Cardiac muscle cell (in vitro differentiated cells and primary cell): ENCODE results near the gene NFATC1. TPM values are rescaled to one million over a fixed set of nuclear protein-coding genes. Genes with fewer than 3 reads are reported as not detected.

ENCODE experiments used
- DNase-seq, 2 donors: peaks; one replicate each; pipeline versions ENCODE4 v3.0.0 to v3.0.0-alpha.2; 2010 to 2017; ENCODE audit warnings: low read depth in 1 of 2, low spot score in 1 of 2
- H3K27ac ChIP-seq: fragments of 200-600 bp; sonication (generic); 2 replicates; pipeline ENCODE4 v1.5.1; 2016
- H3K27me3 ChIP-seq: fragments of 200-600 bp; sonication (generic); 2 replicates; pipeline ENCODE4 v1.6.0; 2016; ENCODE audit warnings: control low read depth
- H3K36me3 ChIP-seq: fragments of 200-600 bp; sonication (generic); 2 replicates; pipeline ENCODE4 v1.5.1; 2016; ENCODE audit warnings: control low read depth
- H3K4me1 ChIP-seq: fragments of 200-600 bp; sonication (generic); 2 replicates; pipeline ENCODE4 v1.8.1; 2017; ENCODE audit warnings: low read depth, mild to moderate bottlenecking, mixed run types
- H3K4me3 ChIP-seq: fragments of 200-600 bp; sonication (generic); 2 replicates; pipeline ENCODE4 v1.5.1; 2016; ENCODE audit warnings: mild to moderate bottlenecking
- H3K9me3 ChIP-seq: fragments of 200-600 bp; sonication (generic); 2 replicates; pipeline ENCODE4 v1.5.1; 2017; ENCODE audit warnings: low read depth, mild to moderate bottlenecking, control low read depth
- polyA plus RNA-seq: library from polyadenylated mRNA; unstranded; fragments of >200 nt; fragmentation: Nextera tagmentation; extraction: Ambion mirVana; gene quantifications from 2 replicates; pipeline ENCODE4 v1.2.1, GENCODE V29; 2016
- total RNA-seq: library from RNA; depleted of rRNA; stranded (reverse); fragments of >200 nt; gene quantifications from 2 replicates; pipeline ENCODE4 v1.2.3, GENCODE V29; 2016
- TF ChIP-seq, protein P1 (sequence below): IDR thresholded peaks from 2 replicates; pipeline ENCODE4 v1.5.1; 2012; ENCODE audit warnings: low read depth, mild to moderate bottlenecking, low read length

The NFATC1 gene
- total and polyA plus RNA-seq, 2 experiments from 2014 or later = 10.8 to 11.7 TPM

DNA sequence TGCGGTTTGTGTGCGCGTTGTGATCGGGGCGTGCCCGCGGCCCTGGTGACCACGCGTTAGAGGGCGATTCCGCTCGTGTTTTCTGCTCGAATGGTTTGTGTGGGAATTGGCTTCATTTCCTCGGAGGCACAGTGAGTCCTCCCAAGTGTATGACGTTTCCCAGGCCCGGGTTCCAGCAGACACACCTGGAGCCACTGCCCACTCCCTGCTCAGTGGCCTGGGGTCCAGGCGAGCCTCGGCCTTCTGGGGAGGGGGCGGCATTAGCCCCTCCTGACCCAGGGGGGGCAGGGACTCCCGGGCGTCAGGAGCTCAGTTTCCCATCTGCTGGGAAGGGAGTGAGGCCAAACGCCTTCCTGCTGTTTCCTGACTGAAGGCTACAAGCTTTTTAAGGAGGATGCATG lies 92.1 kb downstream of the NFATC1 start:
- Histone ChIP-seq H3K27me3 (no peaks in the 10 kb centered on the region), H3K27ac (no peak overlapping the region), H3K9me3 (no peaks in the 10 kb centered on the region), H3K4me3 (no peak overlapping the region), H3K4me1 (no peaks in the 10 kb centered on the region), H3K36me3 (no peaks in the 10 kb centered on the region)
- TF ChIP-seq, protein P1, sequence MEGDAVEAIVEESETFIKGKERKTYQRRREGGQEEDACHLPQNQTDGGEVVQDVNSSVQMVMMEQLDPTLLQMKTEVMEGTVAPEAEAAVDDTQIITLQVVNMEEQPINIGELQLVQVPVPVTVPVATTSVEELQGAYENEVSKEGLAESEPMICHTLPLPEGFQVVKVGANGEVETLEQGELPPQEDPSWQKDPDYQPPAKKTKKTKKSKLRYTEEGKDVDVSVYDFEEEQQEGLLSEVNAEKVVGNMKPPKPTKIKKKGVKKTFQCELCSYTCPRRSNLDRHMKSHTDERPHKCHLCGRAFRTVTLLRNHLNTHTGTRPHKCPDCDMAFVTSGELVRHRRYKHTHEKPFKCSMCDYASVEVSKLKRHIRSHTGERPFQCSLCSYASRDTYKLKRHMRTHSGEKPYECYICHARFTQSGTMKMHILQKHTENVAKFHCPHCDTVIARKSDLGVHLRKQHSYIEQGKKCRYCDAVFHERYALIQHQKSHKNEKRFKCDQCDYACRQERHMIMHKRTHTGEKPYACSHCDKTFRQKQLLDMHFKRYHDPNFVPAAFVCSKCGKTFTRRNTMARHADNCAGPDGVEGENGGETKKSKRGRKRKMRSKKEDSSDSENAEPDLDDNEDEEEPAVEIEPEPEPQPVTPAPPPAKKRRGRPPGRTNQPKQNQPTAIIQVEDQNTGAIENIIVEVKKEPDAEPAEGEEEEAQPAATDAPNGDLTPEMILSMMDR = no peak
- no peak for DNase-seq

DNA sequence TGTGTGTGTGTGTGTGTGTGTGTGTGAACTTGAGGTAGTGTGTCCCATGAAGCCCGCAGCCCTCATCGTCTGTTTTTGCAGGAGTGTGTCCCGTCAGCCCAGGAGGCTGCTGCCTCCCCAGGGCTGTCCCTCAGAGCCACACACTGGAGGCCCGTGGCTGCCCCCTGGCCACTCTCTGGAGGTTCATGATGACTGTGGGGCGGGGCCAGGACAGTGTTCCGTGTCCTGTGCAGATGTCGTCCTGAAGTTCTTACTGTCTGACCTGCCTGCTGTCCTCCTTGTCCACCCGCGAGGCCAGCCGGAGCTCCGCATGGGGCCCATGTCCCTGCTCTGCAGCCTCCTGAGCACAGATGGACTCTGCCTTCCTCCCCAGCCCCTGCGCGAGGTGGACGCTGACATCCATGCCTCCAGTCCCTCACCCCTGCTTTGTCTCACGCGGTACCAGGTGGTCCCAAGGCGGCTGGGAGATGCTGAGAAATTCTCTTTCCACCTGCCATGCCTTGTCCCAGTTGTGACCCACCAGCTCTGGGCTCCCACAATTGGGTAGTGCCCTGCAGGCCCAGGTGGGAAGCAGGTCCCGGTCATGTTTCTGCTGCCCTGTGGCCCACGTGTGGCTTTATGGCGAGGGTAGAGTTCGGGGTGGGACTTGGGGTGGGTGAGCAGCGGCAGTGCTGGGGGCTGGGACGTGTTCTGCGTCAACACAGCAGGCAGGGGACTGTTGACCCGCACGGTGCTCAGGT lies 92.8 kb downstream of the NFATC1 start:
- no peak overlapping the region for H3K27ac ChIP-seq
- H3K36me3 ChIP-seq = no peaks in the 10 kb centered on the region
- DNase-seq = no peak
- no peak overlapping the region for H3K4me3 ChIP-seq
- H3K4me1 ChIP-seq = no peaks in the 10 kb centered on the region
- TF ChIP-seq, protein P1 = no peak
- H3K27me3 ChIP-seq = no peaks in the 10 kb centered on the region
- no peaks in the 10 kb centered on the region for H3K9me3 ChIP-seq

DNA sequence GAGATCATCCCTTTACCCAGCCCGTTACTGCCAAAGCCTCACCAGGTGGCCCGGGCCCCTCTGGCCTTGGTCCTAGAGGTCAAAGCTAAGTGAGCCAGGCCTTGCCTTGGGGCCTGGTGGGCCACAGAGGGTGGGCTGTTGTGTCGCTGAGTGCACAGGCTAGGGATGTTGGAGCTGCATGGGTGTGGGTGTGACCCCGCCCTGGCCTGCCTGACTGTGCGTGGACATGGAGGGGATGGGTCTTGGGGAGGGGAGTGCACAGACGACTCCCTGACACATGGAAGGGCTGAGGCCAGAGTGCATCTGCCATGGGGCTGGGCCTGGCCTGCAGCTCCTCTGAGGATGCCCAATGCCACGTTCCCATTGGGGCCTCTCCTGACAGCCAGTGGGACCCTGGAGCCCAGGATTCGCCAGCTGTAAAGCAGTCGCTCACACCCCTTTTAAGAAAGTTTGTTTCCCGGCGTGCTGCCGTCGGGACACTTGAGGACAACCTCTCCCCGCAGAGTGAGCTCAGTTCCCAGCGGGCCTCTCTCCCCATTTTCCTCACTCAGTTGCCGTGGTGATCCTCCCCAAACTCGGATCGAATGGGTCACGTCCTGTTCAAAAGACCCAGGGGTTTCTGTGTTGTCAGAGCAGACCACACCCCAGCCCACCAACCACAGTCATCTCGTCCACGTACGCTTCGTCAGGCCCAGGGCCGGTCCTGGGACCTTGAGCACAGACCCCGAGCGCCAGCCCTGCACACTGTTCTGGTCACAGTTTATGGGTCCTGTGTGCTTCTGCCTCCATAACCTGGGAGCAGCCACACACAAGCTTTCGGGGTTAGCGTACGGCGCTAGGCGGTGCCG lies 93.5 kb downstream of the NFATC1 start:
- Histone ChIP-seq H3K27me3 (no peaks in the 10 kb centered on the region), H3K4me3 (no peak overlapping the region), H3K4me1 (no peaks in the 10 kb centered on the region), H3K27ac (no peak overlapping the region), H3K36me3 (no peaks in the 10 kb centered on the region), H3K9me3 (no peaks in the 10 kb centered on the region)
- no peak for DNase-seq
- TF ChIP-seq, protein P1 = no peak

DNA sequence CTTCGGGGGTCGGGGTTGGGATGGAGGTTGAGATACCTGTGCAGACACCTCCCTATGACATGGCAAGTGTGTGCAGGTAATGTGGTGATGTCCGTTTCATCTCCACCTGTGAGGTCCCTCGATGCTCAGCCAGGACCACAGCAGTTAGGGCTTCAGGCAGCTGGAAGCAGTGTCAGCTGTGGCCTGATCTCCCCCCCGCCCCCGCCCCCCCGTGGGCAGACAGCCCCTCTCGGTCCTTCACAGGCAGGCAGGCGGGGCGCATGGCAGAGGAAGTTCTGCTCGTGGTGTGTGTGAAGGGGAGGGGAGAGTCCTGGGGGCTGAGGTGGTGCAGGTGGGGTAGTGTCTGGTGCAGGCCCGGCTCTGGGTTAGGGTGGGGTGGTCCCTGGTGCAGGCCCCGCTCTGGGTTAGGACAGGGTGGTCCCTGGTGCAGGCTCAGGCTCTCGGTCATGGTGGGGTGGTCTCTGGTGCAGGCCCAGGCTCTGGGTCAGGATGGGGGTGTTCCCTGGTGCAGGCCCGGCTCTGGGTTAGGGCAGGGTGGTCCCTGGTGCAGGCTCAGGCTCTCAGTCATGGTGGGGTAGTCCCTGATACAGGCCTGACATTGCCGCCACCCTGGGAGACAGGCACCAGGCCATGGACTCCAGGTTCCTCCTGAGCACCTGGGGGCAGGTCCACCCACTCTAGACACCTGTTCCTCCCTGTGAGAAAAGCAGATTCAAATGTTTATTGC lies 94.3 kb downstream of the NFATC1 start:
- H3K4me1 ChIP-seq = peaks cover 1% of the 10 kb centered on the region
- DNase-seq = no peak
- no peak overlapping the region for H3K4me3 ChIP-seq
- H3K27ac ChIP-seq = no peak overlapping the region
- TF ChIP-seq, protein P1 = no peak
- H3K36me3 ChIP-seq = no peaks in the 10 kb centered on the region
- no peaks in the 10 kb centered on the region for H3K27me3 ChIP-seq
- H3K9me3 ChIP-seq = no peaks in the 10 kb centered on the region

DNA sequence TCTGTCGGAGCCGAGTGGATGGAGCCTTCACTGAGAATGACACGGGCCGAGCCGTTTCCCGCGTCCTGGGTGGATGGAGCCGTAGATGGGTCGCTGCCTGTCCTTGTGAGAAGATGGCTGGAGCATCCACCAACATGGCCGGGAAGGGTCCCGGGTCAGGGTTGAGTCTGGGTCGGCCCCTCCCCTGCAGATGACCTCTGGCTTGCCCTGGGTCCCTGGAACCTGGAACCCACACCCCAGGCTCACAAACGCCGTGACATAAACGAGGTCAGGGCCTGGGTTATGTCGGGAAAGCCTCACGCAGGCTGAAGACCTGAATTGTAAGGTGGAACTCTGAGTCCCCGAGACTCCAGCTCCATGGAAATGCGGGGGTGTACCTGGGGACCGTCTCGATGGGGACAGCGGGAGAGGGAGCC lies 94.9 kb downstream of the NFATC1 start:
- H3K27ac ChIP-seq = no peak overlapping the region
- H3K9me3 ChIP-seq = no peaks in the 10 kb centered on the region
- H3K4me1 ChIP-seq = peaks cover 7% of the 10 kb centered on the region
- no peaks in the 10 kb centered on the region for H3K27me3 ChIP-seq
- no peak for DNase-seq
- TF ChIP-seq, protein P1 = no peak
- H3K36me3 ChIP-seq = no peaks in the 10 kb centered on the region
- H3K4me3 ChIP-seq = no peak overlapping the region
